PFSK-1 (cell line): ENCODE measurements around the gene TMC6.

Experiments used
- FOXP2 ChIP-seq: optimal IDR thresholded peaks from 2 replicates; pipeline ENCODE3; 2011; ENCODE audit warnings: borderline replicate concordance, control low read depth, inconsistent platforms; ENCODE audit not compliant: insufficient read depth; ENCODE audit errors: extremely low read length, extremely low read depth
- POLR2AphosphoS5 ChIP-seq: IDR thresholded peaks from 2 replicates; pipeline ENCODE4 v1.6.1; 2012; ENCODE audit warnings: low read depth, mild to moderate bottlenecking, control low read depth, low read length, moderate library complexity
- REST ChIP-seq, 2 experiments: IDR thresholded peaks; 2 replicates each; pipeline versions ENCODE4 v1.6.1 to v1.8.0; 2011 to 2012; ENCODE audit warnings: low read depth in 2 of 2, low read length in 2 of 2, control low read depth in 1 of 2, inconsistent platforms in 1 of 2, mild to moderate bottlenecking in 1 of 2, moderate library complexity in 1 of 2; ENCODE audit not compliant: insufficient read depth in 1 of 2
- SIN3A ChIP-seq: IDR thresholded peaks from 2 replicates; pipeline ENCODE4 v1.6.1; 2012; ENCODE audit warnings: mild to moderate bottlenecking, low read length, moderate library complexity, borderline replicate concordance; ENCODE audit not compliant: insufficient read depth
- TAF1 ChIP-seq: IDR thresholded peaks from 2 replicates; pipeline ENCODE4 v1.6.1; 2012; ENCODE audit warnings: low read length, control low read depth, borderline replicate concordance; ENCODE audit not compliant: insufficient read depth

- TF ChIP-seq REST (IDR thresholded peaks at IDR 0.05; ENCODE audit: insufficient read depth in 1 of 2, low read depth in 2 of 2, low read length in 2 of 2) (no peak), POLR2AphosphoS5 (no peak), TAF1 (no peak), FOXP2 (no peak), SIN3A (no peak)
These were observed 14.5 kb downstream of the TMC6 start for GRCh38 chr17:78113804-78114785.
